ENCODE data around the gene PLIN3. TPM values are rescaled to one million over a fixed set of nuclear protein-coding genes. Genes with fewer than 3 reads are reported as not detected.
A peak's percentile ranks its signal among the peaks of the same experiment; 100 is the strongest.
"Not testable (repeated sequence)": the region's sequence is repeated elsewhere in the genome, so short reads cannot be mapped to it uniquely, and the experiment has no call there.

PLIN3 gene
- total RNA-seq, 2 donors from 2014 or later: 41.7 to 51.6 TPM

GRCh38 chr19:4814625-4815425 lies 52.6 kb downstream of the PLIN3 start:
- DNase-seq (ENCODE audit: low spot score): no peak
- peaks cover 17 to 35% of the 10 kb centered on the region in 2 donors for H3K4me1 ChIP-seq (ENCODE audit: control insufficient read depth in 1 of 2, low read depth in 2 of 2)
- ATAC-seq (ENCODE audit: insufficient number of reproducible peaks, low FRiP score, low read depth): no peak
- H3K27me3 ChIP-seq (replicated peaks; ENCODE audit: insufficient read depth): no peaks in the 10 kb centered on the region
- H3K27ac ChIP-seq: peak overlapping the region; percentile 91 to 92
- peaks cover 21% of the 10 kb centered on the region for H3K36me3 ChIP-seq
- no peaks in the 10 kb centered on the region for H3K9me3 ChIP-seq
- TF ChIP-seq CTCF (IDR thresholded peaks at IDR 0.05): no peak
- peak overlapping the region; percentile 54 for H3K4me3 ChIP-seq

GRCh38 chr19:4811328-4812131 lies 55.9 kb downstream of the PLIN3 start:
- H3K9me3 ChIP-seq: no peaks in the 10 kb centered on the region

GRCh38 chr19:4807188-4807587 lies 60.3 kb downstream of the PLIN3 start:
- Histone ChIP-seq H3K4me3 (no peak overlapping the region), H3K27ac (no peak overlapping the region), H3K27me3 (replicated peaks; ENCODE audit: insufficient read depth) (no peaks in the 10 kb centered on the region), H3K9me3 (no peaks in the 10 kb centered on the region), H3K36me3 (no peaks in the 10 kb centered on the region), H3K4me1 (ENCODE audit: control insufficient read depth in 1 of 2, low read depth in 2 of 2) (peaks cover 5 to 14% of the 10 kb centered on the region in 2 donors)
- no peak for ATAC-seq (ENCODE audit: insufficient number of reproducible peaks, low FRiP score, low read depth)
- TF ChIP-seq CTCF (IDR thresholded peaks at IDR 0.05): no peak
- DNase-seq (ENCODE audit: low spot score): no peak

More at GRCh38 chr19:4811328-4812131, 55.9 kb downstream of the PLIN3 start:
- Histone ChIP-seq H3K36me3 (peaks cover 5% of the 10 kb centered on the region), H3K4me3 (no peak overlapping the region), H3K27me3 (replicated peaks; ENCODE audit: insufficient read depth) (no peaks in the 10 kb centered on the region), H3K4me1 (ENCODE audit: control insufficient read depth in 1 of 2, low read depth in 2 of 2) (peaks cover 22 to 43% of the 10 kb centered on the region in 2 donors), H3K27ac (peak overlapping the region; percentile 91 to 92)
- ATAC-seq (ENCODE audit: insufficient number of reproducible peaks, low FRiP score, low read depth) (peak; percentile 33), DNase-seq (ENCODE audit: low spot score) (peak; percentile 44)
- TF ChIP-seq CTCF (IDR thresholded peaks at IDR 0.05): peak; percentile 88

GRCh38 chr19:4806384-4806783 lies 61.1 kb downstream of the PLIN3 start:
- DNase-seq (ENCODE audit: low spot score): no peak
- no peak for ATAC-seq (ENCODE audit: insufficient number of reproducible peaks, low FRiP score, low read depth)
- Histone ChIP-seq H3K4me3 (no peak overlapping the region), H3K36me3 (no peaks in the 10 kb centered on the region), H3K27me3 (replicated peaks; ENCODE audit: insufficient read depth) (no peaks in the 10 kb centered on the region), H3K27ac (no peak overlapping the region), H3K9me3 (no peaks in the 10 kb centered on the region), H3K4me1 (ENCODE audit: control insufficient read depth in 1 of 2, low read depth in 2 of 2) (peaks cover 5 to 8% of the 10 kb centered on the region in 2 donors)
- no peak for TF ChIP-seq CTCF (IDR thresholded peaks at IDR 0.05)

GRCh38 chr19:4805140-4805539 lies 62.3 kb downstream of the PLIN3 start:
- not testable (repeated sequence) for H3K27me3 ChIP-seq (replicated peaks; ENCODE audit: insufficient read depth); H3K4me1 ChIP-seq (ENCODE audit: control insufficient read depth in 1 of 2, low read depth in 2 of 2); H3K9me3 ChIP-seq; H3K27ac ChIP-seq; DNase-seq (ENCODE audit: low spot score); H3K36me3 ChIP-seq; ATAC-seq (ENCODE audit: insufficient number of reproducible peaks, low FRiP score, low read depth); H3K4me3 ChIP-seq
